GM19397 (cell line): ENCODE measurements around the gene SGTA.

Experiments
- ATAC-seq: cut with Tn5 transposase; IDR thresholded peaks from one replicate; pipeline ENCODE4 v1.9.1; 2021; ENCODE audit warnings: mild to moderate bottlenecking, moderate library complexity; ENCODE audit not compliant: unreplicated experiment

The SGTA gene

DNA sequence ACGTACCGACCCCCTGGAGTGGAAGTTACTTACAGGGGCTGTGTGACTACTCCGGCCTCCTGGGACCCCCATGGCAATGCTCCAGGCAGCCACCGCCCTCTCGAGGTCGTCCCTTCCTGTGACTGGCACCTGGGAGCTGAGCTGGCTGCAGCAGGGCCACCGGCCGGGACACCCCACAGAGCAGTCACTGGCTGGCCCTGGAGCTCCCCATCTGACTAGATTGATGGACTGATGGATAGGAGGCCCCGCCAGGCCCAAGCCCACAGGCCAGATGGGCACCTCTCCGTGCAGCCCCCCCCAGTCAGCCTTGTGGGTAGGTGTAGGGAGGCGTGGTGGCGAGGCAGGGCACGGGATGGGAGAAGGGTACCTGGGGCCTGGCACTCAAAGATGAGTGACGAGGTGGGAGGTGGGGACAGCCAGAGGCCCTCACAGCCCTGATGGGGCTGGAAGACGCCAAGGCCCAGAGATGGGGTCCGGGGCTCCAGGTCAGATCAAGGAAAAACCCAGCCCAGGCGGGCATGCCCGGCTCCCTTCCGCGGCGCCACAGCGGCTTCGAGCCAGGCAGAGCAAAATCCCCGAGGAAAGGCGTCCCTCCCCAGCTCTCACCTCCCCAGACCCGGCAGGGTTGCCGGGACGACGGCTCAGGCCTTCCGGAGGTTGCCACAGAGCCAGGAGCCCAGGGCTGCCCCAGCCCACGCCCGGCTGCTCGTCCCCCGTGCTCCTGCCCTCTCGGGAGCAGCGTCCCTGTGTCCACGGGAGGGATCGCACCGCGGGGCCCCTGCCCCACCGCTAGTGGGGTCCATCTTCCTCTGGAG, 51.7 kb downstream of the SGTA start:
- no peak for ATAC-seq

DNA sequence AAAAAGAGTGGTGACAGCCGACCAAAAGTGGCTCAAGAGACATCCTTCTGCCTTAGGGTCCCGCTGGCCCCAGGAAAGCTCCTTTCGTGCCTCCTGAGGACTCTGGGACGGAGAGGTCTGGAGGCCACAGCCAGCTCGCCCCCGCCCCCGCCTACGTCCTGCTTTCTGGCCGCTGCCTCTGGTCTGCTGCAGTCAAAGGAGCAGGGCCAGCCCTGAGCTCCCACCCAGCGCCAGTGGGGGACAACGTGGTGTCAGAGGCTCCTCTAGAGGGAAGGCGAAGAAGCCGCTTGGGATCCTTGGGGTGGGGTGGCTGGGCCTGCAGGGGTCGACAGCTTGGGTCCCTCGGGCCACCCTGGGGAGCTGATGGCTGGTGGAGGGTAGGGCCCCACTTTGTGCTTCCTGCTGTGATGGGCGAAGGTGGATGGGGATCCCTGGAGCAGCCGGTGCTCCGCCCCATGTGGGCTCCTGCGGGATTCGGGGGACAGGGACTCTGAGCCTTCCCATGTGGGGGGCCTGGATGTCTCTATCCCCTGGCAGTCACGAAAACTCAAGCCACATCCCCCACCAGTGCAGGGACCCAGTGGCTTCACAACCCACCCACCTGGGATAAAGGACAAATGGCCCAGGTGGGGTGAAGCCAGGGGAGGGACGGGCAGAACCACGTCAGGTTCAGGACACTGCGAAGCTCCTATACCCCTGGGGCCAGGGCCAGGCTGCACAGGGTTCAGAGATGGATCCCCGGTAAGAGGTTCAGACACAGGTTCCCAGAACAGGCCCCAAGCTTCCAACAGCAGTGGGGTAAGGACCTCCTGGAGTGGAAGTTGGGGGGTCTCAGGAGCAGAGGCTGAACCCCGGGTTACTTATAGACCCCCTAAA, 52.9 kb downstream of the SGTA start:
- ATAC-seq = no peak

DNA sequence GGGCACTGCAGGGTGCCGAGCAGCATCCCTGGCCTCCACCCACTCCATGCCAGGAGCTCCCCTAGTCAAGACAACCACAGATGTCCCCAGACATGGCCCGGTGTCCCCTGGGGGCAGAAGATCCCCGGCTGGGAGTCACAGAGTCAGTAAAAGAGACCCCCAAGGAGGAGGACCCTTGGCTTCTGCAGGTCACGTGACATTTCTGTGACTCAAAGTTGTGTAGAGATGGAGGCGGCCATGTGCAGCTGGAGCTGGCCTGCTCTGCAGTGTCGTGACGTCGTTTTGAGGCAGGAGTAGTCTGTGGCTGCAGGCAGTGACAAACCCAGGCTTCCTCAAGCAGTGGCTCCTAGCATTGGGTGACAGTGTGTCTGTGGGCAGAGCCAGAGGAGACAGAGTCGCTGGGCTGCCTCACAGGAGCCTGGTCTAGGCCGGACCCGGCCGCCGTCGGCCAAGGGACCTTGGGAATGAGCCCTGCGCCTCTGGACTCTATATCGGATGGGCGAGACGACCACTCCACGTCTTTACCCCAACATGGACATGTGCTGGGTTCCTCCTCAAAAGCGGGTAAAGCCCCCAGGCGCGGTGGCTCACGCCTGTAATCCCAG, 54.2 kb downstream of the SGTA start:
- no peak for ATAC-seq

DNA sequence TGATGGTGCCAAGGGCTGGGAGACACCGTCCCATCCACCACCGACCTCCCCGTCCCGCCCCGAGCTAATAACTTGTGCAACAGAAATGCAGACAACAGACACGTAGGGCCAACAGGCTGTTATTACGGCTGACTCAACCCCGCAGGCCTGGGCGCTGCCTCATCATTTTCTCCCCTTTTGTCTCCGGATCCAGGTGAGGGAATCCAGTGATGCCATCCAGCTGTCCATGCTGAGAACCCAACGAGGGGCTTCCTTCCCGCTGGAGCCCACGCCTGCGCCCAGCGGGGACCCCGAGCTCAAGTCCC, 55.5 kb downstream of the SGTA start:
- no peak for ATAC-seq

DNA sequence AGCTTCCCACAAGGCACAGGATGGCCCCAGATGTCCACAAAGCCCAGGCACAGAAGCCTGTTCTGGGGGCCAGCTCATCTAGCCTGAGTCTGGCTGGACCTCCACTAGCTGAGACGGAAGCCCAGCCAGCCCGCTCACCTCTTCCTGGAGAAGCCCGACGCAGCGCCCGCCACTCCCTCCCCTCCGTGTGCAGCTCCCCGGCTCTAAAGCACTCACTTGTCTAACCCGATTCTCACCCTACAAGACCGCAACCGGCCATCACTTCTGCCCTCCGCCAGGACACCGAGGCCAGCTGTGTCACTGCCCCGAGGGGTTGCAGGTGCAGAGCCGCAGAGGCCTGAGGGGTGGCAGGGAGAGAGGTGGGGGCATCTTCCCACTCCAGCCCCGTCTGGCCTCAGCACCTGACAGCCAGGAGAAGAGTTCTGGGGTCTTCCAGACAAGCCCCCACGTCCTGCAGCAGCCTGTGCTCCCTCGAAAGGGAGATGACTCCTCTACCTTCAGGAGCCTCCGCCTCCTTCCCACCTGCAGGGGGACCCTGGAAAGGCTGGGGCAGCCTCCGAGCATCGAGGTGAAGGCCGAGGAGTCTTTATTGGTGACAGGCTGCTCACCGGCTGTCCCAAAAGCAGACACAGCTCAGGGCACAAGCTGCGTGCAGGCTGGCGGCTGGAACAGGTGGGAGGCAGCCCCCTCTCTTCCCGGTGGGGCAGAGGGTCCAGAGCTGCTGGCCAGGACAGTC, 56.0 kb downstream of the SGTA start:
- no peak for ATAC-seq

DNA sequence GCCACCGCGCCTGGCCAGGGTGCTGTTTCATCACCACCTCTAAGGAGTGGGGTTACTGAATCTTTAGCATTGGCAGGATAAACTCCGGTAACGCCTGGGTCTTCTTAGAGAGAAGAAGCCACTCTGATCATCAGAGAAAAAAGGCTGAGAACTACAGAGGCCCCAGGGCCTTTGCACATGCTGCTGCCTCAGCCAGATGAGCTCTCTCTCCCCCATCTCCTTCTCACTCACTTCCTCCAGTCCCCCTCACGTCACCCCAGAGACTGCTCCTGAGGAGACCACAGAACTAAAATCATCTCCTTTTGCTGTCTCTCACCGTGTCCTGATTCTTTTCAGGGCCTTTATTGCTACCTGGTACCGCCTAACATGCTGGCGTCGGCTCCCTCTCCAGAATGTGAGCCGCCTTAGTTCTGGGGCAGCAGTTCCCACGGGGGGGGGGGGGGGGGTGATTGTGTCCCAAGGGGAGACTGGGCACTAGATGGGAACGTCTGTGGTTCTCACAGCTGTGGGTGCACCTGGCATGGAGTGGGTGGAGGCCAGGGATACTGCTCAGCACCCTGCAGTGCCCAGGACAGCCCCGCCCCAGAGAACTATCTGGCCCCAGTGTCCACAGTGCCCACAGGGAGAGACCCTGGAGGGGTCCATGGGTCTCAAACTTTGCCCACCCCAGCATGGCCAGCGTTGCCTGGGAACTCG, 56.8 kb downstream of the SGTA start:
- no peak for ATAC-seq

DNA sequence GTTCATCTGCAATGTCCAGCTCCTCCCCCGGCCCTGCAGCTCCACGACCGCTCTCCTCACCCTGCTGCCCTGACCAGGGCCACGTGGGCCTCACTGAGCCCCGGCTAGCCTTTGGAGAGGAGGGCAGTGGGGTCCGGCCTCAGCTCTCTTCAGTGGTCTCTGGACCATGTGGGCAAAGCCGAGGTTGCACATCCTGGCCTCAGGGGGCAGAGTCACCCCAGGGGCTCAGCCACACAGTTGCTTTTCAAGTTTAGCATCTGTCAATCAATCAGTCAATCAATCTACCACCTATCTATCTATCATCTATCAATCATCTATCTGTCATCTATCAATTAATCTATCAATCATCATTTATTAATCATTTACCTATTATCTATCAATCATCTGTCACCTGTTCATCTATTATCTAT, 58.9 kb downstream of the SGTA start:
- no peak for ATAC-seq

DNA sequence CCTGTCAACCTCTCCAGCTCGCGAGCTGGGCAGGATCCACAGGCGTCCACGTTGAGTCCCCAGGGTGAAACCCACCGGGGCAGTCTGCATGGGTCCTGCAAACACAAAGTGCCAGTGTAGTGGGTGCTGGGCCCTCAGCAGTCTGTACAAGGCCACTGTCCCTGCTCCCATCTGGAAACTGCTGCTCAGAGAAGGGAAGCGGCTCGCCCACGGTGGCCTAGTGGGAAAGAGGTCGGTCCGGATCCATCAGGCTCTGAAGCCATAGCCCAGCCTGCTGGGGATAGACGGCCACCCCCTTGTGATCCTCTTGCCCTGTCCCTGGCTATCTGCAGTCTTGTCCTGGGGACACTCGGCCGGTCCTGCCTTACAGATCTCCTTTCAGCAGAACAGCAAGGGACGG, 59.3 kb downstream of the SGTA start:
- ATAC-seq = no peak

DNA sequence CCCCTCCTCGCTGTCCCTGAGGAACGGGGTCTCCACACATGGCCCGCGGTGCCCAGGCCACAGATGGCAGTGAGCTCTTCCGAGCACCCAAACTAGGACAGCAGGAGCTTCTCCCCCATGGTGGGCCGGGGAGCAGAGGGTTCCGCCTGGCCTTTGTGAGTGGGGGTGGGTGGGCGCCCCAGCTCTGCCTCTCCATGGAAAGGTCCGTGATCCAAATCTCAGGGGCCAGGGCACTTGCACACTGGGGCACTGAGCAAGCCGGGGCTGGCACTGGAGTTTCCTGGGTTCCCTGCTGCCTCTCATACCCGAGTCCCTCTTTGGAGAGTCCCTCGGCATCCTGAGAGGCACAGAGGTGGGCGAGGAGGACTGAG, 59.7 kb downstream of the SGTA start:
- ATAC-seq = no peak

DNA sequence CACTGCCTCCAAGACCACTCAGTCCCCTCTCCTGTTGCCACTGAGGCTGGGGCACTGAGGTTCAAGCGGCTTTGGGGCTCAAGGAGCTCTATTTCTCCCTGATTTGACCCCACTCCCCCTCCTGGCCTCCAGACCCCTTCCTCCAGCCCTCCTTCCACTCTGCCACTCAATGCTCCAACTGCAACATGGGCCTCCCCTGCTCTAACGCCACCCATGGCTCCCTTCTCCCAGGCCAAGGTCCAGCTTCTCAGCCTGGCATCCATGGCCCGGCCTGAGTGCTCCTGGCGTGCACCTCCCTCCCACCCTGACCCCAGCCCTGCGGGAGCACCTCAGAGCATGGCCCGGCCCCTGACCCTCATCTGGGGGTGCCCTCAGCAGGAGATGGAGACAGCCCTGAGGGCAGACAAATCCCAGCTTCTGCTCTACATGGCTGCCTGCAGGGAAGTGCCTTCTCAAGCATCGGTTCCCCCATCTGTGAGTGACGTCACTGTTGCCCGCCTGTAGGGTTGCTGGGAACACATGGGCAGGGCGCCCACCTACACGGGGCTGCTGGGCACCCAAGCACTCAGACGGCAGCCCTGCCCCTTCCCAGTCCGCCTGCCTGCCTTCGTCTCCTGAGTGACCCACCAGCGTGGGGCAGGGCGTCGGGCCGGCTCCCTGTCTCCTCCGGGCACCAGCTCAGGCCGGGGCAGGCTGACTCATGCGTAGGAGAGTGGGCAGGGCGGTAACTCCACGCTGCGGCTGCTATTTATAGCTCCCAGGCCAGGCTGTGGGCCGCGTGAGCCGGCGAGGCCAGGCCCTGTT, 60.3 kb downstream of the SGTA start:
- no peak for ATAC-seq

DNA sequence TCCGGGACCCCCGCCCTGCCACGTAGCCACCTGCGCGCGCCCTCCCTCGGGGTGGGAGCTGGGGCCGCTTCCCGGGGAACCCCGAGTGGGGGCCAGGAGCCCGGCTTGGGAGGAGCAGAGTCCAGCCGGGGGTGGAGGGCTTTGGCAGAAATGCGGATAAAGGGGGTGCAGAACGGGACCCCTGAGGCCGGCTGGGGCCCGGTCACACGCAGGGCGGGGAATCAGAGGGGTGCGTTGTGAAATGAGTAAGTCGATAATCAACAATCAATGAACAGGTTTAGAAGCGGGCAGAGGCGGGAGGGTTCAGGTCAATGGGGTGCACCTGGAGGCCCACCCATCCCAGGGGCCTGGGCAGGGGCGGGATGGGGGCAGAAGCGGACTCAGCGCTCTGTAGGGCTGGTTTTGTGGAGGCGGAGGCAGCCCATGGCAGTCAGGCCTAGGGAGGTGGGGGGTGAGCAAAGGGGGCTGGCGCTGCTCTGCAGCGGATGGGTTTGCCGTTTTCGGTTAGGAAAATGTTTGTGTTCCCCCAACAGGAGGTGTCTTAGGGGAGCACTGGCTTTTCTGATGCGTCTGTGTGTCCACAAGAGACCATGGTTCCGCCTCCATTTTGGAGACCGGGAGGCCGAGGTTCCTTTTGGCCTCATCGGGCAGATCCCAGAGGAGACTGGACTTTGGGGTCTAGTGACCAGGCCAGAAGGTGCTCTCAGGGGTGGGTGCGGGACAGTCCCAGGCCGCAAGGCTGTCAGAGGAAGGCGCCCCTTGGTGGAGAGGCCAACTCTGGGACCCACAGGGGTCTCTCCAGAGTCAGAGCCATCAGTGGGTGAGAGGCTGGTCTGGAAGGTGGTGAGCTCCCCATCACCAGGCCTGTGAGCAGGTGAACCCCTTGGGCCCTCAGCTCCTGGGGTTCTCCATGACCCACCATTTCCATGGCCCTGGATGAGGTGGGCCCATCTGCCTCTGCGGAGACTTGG, 61.2 kb downstream of the SGTA start:
- no peak for ATAC-seq

DNA sequence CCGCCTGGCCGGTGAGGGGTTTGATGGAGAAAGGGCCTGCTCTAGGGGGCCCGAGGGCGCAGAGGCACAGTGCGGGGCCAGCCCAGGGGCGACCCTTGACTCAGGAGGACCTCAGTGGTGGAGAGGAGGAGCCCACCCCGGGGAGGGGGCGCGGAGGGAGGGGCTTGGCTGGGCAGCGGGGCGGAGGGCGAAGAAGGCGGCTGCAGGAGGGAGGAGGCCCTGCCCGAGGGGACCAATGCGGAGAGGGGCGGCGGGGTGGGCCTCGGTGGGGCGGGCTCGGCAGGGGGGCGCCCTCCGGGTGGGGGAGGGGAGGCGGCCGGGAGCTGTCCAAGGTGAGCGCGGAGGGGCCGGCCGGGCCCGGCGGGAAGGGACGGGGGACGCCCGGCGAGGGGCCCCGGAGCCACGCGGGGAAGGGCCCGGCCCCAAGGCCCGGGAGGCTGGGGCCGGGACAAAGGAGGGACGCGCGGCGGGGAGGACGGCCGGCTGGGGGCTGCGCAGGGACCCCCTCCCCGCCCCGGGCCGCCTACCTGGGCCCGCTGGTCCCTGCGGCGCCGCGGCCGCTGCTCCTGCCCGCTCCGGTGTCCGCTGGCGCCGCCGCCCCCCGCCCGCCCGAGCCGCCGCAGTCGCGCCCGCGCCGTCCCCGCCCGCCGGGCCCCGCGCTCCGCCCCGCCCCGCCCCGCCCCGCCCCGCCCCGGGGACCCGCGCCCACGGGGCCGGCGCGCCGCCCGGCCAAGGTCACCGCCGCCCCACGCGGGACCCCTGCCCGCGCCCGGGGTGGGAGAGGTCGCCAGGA, 62.1 kb downstream of the SGTA start, which contains the start of gene DIRAS1:
Gene DIRAS1, minus strand, starts transcription at position 596 of the 793 bp plus-strand sequence. CDS start 3,566 bp downstream, outside the sequence.
- ATAC-seq = no peak

DNA sequence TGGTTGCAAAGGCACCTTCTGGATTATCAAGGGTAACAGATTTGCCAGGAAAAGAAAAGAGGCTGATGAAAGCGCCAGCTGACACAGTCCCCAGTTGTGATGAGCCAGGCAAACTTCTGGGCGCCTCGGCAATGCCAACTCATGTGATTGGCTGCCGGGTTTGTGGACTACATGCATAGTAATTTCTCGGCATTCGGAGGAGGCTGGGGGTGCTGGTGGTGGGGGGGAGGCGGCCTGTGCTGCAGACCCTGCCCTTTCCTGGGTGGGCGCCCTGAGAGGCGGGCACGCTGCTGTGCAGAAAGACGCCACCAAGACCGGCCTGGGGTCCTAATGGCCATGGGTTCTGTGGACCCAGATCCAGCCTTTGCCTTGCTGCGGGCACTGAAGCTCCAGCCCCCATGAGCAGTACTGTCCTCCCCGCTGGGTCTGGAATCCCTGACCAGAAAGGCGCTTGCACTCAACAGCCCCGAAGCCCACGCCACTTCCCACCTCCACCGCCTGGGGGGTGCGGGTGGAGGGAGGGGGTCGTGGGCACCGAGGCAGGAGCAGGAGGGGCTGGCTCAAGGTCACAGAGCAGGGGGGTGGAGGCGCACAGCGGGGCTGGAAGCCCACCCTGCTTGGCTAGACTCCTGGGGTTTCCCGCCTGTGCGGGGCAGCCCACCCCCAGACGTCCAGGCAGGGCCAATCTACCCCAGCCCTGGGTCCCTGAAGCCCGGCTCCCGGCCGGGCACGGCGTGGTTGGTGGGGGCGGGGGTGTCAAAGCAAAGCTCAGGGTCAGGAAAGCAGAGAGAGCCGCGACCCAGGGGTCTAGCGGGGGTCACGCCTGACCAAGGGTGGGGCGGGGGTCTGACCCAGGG, 62.9 kb downstream of the SGTA start:
- no peak for ATAC-seq

DNA sequence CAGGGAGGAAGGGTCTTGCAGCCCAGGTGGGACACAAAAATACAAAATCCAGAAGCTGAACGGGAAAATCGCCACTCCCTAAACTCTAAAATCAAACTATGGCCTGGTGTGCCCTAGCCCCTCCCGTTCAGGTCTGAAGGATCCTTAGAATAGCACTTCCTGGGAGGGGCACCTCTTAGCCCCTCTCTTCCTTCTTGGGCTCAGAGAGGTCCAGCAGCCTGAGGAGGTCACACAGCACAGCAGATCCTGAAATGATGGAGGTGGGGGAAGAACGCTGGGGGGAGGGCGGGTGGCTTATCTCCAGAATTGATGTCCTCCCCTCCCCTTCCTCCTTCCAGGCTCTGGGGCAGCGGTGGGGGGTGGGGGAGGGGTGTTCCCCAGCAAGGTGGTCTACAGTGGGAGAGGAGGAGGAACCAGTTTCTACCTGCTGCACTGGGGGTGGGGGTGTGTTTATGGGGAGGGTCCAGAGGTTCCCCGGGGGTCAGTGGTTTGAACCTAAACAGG, 63.8 kb downstream of the SGTA start:
- no peak for ATAC-seq

DNA sequence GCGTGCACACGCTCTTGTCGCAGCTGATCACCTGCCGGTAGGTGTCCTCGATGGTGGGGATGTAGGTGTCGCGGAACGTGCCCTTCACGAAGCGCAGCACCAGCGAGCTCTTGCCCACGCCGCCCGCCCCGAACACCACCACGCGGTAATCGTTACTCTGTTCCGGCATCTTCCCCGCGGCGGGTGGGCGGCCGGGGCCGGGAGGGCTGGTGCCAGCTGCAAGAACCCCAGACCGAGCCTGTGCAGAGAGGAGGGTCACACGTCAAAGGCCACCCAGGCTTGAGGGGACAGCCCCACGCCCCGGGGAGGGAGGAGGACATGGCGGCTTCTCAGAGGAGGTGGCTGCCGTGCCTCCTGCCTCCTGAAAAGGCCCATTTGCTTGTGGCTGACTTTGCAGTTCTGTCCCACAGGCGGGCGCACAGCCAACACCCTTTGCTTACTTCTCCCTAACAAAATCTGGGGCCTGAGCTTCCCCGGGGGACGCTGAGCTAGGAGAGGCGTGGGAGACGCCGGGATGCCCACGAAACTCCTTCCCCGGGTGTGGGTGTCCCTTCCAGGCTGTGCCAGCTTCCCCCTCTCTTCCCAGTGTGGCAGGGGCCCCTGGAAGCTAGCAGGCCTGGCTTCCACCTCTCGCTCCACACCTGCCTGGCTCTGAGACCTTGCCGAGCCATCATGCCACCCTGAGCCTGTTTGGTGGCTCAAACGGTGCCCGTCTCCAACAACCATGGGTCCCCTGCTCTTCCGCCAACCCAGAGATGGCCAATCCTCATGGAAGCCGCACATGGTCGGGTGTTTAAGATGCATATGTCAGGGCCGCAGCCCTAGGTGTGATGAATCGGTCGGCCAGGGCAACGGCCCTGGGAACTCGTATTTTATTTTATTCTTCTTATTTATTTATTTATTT, 65.2 kb downstream of the SGTA start:
- no peak for ATAC-seq
